HepG2 (cell line): ENCODE measurements around the gene H2AZ2. TPM values are rescaled to one million over a fixed set of nuclear protein-coding genes. Genes with fewer than 3 reads are reported as not detected.
A peak's percentile ranks its signal among the peaks of the same experiment; 100 is the strongest.

Source experiments
- ARNT2 ChIP-seq: sonication (generic); formaldehyde crosslinking; IDR thresholded peaks from 2 replicates; pipeline ENCODE4 v1.8.0; 2022; ENCODE audit warnings: mild to moderate bottlenecking, low read depth, missing genetic modification reagents, moderate library complexity
- KDM2A ChIP-seq: sonication (generic); formaldehyde crosslinking; IDR thresholded peaks from 2 replicates; pipeline ENCODE4 v1.4.0; 2020; ENCODE audit warnings: low read depth, missing genetic modification reagents, borderline replicate concordance
- KLF11 ChIP-seq: IDR thresholded peaks from 2 replicates; pipeline ENCODE4 v1.6.1; 2016; ENCODE audit warnings: missing compliant biosample characterization
- MED13 ChIP-seq: sonication (generic); formaldehyde crosslinking; IDR thresholded peaks from 2 replicates; pipeline ENCODE4 v1.5.0; 2020; ENCODE audit warnings: missing genetic modification reagents
- NFATC3 ChIP-seq: sonication (generic); formaldehyde crosslinking; IDR thresholded peaks from 2 replicates; pipeline ENCODE4 v1.5.1; 2020; ENCODE audit warnings: mild to moderate bottlenecking, missing genetic modification reagents
- PAX8 ChIP-seq: sonication (generic); formaldehyde crosslinking; IDR thresholded peaks from 2 replicates; pipeline ENCODE4 v1.8.0; 2022; ENCODE audit warnings: mild to moderate bottlenecking, missing genetic modification reagents, borderline replicate concordance
- PPARG ChIP-seq: conservative IDR thresholded peaks from 2 replicates; pipeline ENCODE4 v1.6.1; 2016; ENCODE audit warnings: missing biosample characterization, missing genetic modification reagents
- RNF2 ChIP-seq: fragments of 450-650 bp; conservative IDR thresholded peaks from 2 replicates; pipeline ENCODE4 v1.6.1; 2016; ENCODE audit warnings: low read depth
- SALL2 ChIP-seq: sonication (generic); formaldehyde crosslinking; IDR thresholded peaks from 2 replicates; pipeline ENCODE4 v1.8.1; 2023; ENCODE audit warnings: mild to moderate bottlenecking, missing genetic modification reagents, inconsistent platforms
- SKI ChIP-seq: fragments of 450-650 bp; IDR thresholded peaks from one replicate; pipeline ENCODE4 v1.6.1; 2018; ENCODE audit warnings: mild to moderate bottlenecking; ENCODE audit not compliant: partially characterized antibody
- TGIF2 ChIP-seq: IDR thresholded peaks from 2 replicates; pipeline ENCODE4 v1.6.1; 2016; ENCODE audit warnings: control low read depth, missing compliant biosample characterization
- YEATS2 ChIP-seq: sonication (generic); formaldehyde crosslinking; IDR thresholded peaks from 2 replicates; pipeline ENCODE4 v1.4.0; 2020; ENCODE audit warnings: missing genetic modification reagents, borderline replicate concordance
- ZFX ChIP-seq: sonication (generic); formaldehyde crosslinking; IDR thresholded peaks from 2 replicates; pipeline ENCODE4 v1.4.0; 2020; ENCODE audit warnings: mild to moderate bottlenecking, low read depth, missing genetic modification reagents, moderate library complexity
- ZNF225 ChIP-seq: sonication (generic); formaldehyde crosslinking; IDR thresholded peaks from 2 replicates; pipeline ENCODE4 v1.4.0; 2020; ENCODE audit warnings: mild to moderate bottlenecking, missing genetic modification reagents
- ZNF33A ChIP-seq: sonication (generic); formaldehyde crosslinking; IDR thresholded peaks from 2 replicates; pipeline ENCODE4 v1.5.1; 2020; ENCODE audit warnings: missing genetic modification reagents, mild to moderate bottlenecking, moderate library complexity, borderline replicate concordance
- ZNF543 ChIP-seq: sonication (generic); formaldehyde crosslinking; IDR thresholded peaks from 2 replicates; pipeline ENCODE4 v1.4.0; 2020; ENCODE audit warnings: mild to moderate bottlenecking, missing genetic modification reagents
- ZSCAN12 ChIP-seq: sonication (generic); formaldehyde crosslinking; IDR thresholded peaks from 2 replicates; pipeline ENCODE4 v1.9.0; 2021; ENCODE audit warnings: mild to moderate bottlenecking, missing genetic modification reagents
- polyA plus RNA-seq, 8 experiments: library from polyadenylated mRNA; depleted of rRNA in 3 of 8; stranded (reverse) in 7 of 8; unstranded in 1 of 8; fragments of >200 nt; fragmentation: Illumina TruSeq in 4 of 8; extraction: Trizol in 4 of 8; gene quantifications; 2 replicates each; pipeline versions ENCODE4 v1.2.1 to v1.2.3, GENCODE V29; 2011 to 2016; ENCODE audit warnings: low read depth in 4 of 8, missing spikeins in 1 of 8, mixed read lengths in 1 of 8; ENCODE audit not compliant: insufficient read depth in 1 of 8
- total RNA-seq, 5 experiments: library from RNA; depleted of rRNA; stranded (reverse); fragments of >200 nt; fragmentation: Illumina TruSeq; extraction: Trizol; gene quantifications; 2 replicates each; pipeline ENCODE4 v1.2.3, GENCODE V29; 2016; ENCODE audit warnings: low read depth in 1 of 5
- TF ChIP-seq, protein P1 (sequence below): sonication (generic); formaldehyde crosslinking; IDR thresholded peaks from 2 replicates; pipeline ENCODE4 v1.5.0; 2020; ENCODE audit warnings: mild to moderate bottlenecking, missing genetic modification reagents, borderline replicate concordance
- TF ChIP-seq, protein P2 (sequence below): sonication (generic); formaldehyde crosslinking; IDR thresholded peaks from 2 replicates; pipeline ENCODE4 v1.8.1; 2023; ENCODE audit warnings: mild to moderate bottlenecking, inconsistent platforms, moderate library complexity, missing genetic modification reagents, borderline replicate concordance
- TF ChIP-seq, protein P3 (sequence below): sonication (generic); formaldehyde crosslinking; IDR thresholded peaks from 2 replicates; pipeline ENCODE4 v1.5.0; 2020; ENCODE audit warnings: missing genetic modification reagents

The H2AZ2 gene
- total and polyA plus RNA-seq, 2 of the 13 experiments (the other 11 are each of a cell fraction or from before 2014, with no cell fraction given): 121 to 223 TPM

DNA sequence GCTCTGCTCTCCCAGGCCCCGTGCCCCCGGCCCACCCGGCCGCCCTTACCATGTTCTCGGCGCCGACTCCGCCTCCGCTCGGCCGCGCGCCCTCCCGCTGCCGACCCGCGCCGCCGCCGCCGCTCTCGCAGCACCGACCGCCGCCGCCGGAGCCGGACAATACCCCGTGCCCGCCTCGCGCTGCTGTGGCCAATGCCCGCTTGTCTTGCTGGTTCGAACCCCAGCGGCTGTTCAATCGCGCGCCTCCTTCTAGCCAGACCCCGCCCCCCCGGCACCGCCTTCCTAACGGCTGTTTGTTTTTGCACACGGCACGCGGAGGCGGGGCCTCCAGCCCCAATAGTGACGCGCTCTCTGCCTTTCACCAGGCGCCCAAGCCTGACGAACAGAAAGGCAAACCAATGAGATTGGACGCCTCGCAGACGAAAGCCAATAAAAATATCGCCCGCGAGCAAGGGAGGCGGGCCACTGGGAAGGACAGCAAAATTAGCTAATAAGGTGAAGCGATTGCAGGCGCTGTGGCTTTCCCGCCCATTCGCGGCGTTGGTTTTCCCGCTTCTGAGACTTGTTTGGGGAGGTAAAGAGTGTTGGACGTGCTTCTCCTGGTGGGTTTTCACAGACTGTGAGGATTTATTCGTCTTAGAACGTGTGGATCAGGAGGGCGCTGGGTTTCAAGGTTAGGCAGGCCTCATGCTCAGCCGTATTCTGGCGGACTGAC, at the start of gene H2AZ2 (continued):
- TF ChIP-seq, protein P1, sequence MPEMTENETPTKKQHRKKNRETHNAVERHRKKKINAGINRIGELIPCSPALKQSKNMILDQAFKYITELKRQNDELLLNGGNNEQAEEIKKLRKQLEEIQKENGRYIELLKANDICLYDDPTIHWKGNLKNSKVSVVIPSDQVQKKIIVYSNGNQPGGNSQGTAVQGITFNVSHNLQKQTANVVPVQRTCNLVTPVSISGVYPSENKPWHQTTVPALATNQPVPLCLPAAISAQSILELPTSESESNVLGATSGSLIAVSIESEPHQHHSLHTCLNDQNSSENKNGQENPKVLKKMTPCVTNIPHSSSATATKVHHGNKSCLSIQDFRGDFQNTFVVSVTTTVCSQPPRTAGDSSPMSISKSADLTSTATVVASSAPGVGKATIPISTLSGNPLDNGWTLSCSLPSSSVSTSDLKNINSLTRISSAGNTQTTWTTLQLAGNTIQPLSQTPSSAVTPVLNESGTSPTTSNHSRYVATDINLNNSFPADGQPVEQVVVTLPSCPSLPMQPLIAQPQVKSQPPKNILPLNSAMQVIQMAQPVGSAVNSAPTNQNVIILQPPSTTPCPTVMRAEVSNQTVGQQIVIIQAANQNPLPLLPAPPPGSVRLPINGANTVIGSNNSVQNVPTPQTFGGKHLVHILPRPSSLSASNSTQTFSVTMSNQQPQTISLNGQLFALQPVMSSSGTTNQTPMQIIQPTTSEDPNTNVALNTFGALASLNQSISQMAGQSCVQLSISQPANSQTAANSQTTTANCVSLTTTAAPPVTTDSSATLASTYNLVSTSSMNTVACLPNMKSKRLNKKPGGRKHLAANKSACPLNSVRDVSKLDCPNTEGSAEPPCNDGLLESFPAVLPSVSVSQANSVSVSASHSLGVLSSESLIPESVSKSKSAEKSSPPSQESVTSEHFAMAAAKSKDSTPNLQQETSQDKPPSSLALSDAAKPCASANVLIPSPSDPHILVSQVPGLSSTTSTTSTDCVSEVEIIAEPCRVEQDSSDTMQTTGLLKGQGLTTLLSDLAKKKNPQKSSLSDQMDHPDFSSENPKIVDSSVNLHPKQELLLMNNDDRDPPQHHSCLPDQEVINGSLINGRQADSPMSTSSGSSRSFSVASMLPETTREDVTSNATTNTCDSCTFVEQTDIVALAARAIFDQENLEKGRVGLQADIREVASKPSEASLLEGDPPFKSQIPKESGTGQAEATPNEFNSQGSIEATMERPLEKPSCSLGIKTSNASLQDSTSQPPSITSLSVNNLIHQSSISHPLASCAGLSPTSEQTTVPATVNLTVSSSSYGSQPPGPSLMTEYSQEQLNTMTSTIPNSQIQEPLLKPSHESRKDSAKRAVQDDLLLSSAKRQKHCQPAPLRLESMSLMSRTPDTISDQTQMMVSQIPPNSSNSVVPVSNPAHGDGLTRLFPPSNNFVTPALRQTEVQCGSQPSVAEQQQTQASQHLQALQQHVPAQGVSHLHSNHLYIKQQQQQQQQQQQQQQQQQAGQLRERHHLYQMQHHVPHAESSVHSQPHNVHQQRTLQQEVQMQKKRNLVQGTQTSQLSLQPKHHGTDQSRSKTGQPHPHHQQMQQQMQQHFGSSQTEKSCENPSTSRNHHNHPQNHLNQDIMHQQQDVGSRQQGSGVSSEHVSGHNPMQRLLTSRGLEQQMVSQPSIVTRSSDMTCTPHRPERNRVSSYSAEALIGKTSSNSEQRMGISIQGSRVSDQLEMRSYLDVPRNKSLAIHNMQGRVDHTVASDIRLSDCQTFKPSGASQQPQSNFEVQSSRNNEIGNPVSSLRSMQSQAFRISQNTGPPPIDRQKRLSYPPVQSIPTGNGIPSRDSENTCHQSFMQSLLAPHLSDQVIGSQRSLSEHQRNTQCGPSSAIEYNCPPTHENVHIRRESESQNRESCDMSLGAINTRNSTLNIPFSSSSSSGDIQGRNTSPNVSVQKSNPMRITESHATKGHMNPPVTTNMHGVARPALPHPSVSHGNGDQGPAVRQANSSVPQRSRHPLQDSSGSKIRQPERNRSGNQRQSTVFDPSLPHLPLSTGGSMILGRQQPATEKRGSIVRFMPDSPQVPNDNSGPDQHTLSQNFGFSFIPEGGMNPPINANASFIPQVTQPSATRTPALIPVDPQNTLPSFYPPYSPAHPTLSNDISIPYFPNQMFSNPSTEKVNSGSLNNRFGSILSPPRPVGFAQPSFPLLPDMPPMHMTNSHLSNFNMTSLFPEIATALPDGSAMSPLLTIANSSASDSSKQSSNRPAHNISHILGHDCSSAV (CRISPR knock-in tag): no peak
- peak; percentile 52; the same call in 1 of the 2 replicates for TF ChIP-seq MED13 (CRISPR knock-in tag)
- no peak for TF ChIP-seq ZNF225
- no peak for TF ChIP-seq ZNF33A (CRISPR knock-in tag)
- TF ChIP-seq, protein P2, sequence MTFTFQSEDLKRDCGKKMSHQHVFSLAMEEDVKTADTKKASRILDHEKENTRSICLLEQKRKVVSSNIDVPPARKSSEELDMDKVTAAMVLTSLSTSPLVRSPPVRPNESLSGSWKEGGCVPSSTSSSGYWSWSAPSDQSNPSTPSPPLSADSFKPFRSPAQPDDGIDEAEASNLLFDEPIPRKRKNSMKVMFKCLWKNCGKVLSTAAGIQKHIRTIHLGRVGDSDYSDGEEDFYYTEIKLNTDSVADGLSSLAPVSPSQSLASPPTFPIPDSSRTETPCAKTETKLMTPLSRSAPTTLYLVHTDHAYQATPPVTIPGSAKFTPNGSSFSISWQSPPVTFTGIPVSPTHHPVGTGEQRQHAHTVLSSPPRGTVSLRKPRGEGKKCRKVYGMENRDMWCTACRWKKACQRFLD (CRISPR knock-in tag): 0 out of 2 replicates have a peak, but pooled peaks have one; percentile 60
- TF ChIP-seq ZNF543 (CRISPR knock-in tag): peak; percentile 80; the same call in 1 of the 2 replicates
- peak; percentile 66 for TF ChIP-seq KDM2A (CRISPR knock-in tag)
- TF ChIP-seq ZSCAN12 (CRISPR knock-in tag): no peak
- TF ChIP-seq SKI: peak; percentile 91
- peak; percentile 89; the same call in 1 of the 2 replicates for TF ChIP-seq ARNT2 (CRISPR knock-in tag)
- TF ChIP-seq NFATC3 (CRISPR knock-in tag): no peak
- TF ChIP-seq PAX8 (CRISPR knock-in tag): no peak
- 0 out of 2 replicates have a peak, but pooled peaks have one; percentile 52 for TF ChIP-seq ZFX
- TF ChIP-seq RNF2: peak; percentile 79; the same call in 1 of the 2 replicates
- TF ChIP-seq TGIF2 (CRISPR knock-in tag): peak; percentile 68; the same call in 1 of the 2 replicates
- TF ChIP-seq, protein P3, sequence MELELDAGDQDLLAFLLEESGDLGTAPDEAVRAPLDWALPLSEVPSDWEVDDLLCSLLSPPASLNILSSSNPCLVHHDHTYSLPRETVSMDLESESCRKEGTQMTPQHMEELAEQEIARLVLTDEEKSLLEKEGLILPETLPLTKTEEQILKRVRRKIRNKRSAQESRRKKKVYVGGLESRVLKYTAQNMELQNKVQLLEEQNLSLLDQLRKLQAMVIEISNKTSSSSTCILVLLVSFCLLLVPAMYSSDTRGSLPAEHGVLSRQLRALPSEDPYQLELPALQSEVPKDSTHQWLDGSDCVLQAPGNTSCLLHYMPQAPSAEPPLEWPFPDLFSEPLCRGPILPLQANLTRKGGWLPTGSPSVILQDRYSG: 0 out of 2 replicates have a peak, but pooled peaks have one; percentile 44
- TF ChIP-seq SALL2 (CRISPR knock-in tag): 0 out of 2 replicates have a peak, but pooled peaks have one; percentile 12
- TF ChIP-seq YEATS2 (CRISPR knock-in tag): peak; percentile 89
- 0 out of 2 replicates have a peak, but pooled peaks have one; percentile 28 for TF ChIP-seq KLF11 (CRISPR knock-in tag)
- TF ChIP-seq PPARG (CRISPR knock-in tag): no peak
